ENCODE data around the gene DOK4.

DNA sequence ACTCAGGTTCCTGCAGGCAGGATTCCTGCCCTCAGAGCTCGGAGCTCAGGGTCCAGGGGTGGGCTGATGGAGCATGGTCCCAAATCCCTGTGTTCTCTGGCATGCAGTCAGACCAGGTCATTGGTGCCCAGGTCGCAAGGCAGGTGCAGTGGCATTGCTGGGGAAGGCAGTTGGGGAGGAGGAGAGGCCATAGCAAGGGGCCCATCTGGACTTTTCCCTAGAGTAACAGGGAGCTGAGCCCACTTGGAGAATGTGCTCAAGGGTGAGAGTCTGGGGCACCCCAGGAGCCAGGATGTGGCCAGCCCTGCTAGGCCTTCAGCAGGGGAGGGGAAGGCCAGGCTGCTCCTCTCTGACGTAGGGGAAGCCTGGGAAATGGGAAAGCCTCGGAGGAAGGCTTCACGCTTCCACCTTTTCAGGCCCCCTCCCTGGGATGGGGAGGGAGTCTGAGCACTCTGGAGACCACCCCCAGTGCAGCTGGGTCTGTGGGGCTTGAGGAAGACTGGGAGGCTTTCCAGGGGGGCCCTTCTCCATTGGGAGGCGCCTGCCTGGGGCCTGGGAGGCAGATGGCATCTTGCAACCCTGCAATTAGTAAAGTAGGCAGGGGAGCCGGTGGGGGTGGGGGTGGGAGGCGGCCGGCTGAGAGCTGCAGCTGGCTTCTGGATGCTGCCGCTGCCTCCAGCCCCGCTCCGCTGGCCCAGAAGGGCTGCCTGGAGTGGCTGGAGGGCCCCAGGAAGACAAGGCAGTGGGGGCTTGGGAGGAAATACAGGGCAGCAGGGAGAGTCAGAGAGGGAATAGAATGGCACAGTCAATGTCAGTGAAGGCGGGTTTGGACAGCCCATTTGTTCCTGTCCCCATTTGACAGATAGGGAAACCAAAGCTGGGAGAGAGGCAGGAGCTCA is 21.1 kb upstream of the DOK4 start:
- TF ChIP-seq, protein P1, sequence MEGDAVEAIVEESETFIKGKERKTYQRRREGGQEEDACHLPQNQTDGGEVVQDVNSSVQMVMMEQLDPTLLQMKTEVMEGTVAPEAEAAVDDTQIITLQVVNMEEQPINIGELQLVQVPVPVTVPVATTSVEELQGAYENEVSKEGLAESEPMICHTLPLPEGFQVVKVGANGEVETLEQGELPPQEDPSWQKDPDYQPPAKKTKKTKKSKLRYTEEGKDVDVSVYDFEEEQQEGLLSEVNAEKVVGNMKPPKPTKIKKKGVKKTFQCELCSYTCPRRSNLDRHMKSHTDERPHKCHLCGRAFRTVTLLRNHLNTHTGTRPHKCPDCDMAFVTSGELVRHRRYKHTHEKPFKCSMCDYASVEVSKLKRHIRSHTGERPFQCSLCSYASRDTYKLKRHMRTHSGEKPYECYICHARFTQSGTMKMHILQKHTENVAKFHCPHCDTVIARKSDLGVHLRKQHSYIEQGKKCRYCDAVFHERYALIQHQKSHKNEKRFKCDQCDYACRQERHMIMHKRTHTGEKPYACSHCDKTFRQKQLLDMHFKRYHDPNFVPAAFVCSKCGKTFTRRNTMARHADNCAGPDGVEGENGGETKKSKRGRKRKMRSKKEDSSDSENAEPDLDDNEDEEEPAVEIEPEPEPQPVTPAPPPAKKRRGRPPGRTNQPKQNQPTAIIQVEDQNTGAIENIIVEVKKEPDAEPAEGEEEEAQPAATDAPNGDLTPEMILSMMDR (IDR thresholded peaks at IDR 0.05 in 2 of 3, conservative IDR thresholded peaks at IDR 0.05 in 1 of 3; ENCODE audit: borderline replicate concordance in 1 of 3, insufficient read depth in 1 of 3, low read depth in 2 of 3, low read length in 2 of 3), result no peak
- TF ChIP-seq POLR2A (IDR thresholded peaks at IDR 0.05; ENCODE audit: borderline replicate concordance, extremely low read depth, insufficient read depth, insufficient read length) (no peak), RAD21 (IDR thresholded peaks at IDR 0.05; ENCODE audit: low read depth) (no peak), REST (IDR thresholded peaks at IDR 0.05; ENCODE audit: low read depth) (no peak), ELF1 (IDR thresholded peaks at IDR 0.05; ENCODE audit: borderline replicate concordance, low read depth) (no peak), ZFX (IDR thresholded peaks at IDR 0.05) (no peak), TCF7L2 (IDR thresholded peaks at IDR 0.05; ENCODE audit: borderline replicate concordance, extremely low read depth, insufficient read depth, insufficient read length) (no peak), SP1 (IDR thresholded peaks at IDR 0.05; ENCODE audit: low read depth) (no peak), CEBPB (IDR thresholded peaks at IDR 0.05; ENCODE audit: low read depth) (no peak), FOSL1 (IDR thresholded peaks at IDR 0.05; ENCODE audit: low read depth) (no peak), POLR2AphosphoS5 (IDR thresholded peaks at IDR 0.05; ENCODE audit: low read depth, low read length) (no peak), EGR1 (IDR thresholded peaks at IDR 0.05; ENCODE audit: low read depth) (no peak)
- TF ChIP-seq, protein P2, sequence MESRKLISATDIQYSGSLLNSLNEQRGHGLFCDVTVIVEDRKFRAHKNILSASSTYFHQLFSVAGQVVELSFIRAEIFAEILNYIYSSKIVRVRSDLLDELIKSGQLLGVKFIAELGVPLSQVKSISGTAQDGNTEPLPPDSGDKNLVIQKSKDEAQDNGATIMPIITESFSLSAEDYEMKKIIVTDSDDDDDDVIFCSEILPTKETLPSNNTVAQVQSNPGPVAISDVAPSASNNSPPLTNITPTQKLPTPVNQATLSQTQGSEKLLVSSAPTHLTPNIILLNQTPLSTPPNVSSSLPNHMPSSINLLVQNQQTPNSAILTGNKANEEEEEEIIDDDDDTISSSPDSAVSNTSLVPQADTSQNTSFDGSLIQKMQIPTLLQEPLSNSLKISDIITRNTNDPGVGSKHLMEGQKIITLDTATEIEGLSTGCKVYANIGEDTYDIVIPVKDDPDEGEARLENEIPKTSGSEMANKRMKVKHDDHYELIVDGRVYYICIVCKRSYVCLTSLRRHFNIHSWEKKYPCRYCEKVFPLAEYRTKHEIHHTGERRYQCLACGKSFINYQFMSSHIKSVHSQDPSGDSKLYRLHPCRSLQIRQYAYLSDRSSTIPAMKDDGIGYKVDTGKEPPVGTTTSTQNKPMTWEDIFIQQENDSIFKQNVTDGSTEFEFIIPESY (IDR thresholded peaks at IDR 0.05; ENCODE audit: extremely low read depth, insufficient replicate concordance, low read length), result no peak
